ENCODE measurements around the gene HOXB6. TPM values are rescaled to one million over a fixed set of nuclear protein-coding genes. Genes with fewer than 3 reads are reported as not detected.

HOXB6 gene
- total and polyA plus RNA-seq, 9 donors = 0.25 to 10.3 (median 1.2) TPM

- Histone ChIP-seq H3K4me1 (ENCODE audit: insufficient read depth) (peaks cover 2% of the 10 kb centered on the region), H3K27ac (no peak within 1 kb of the TSS), H3K27me3 (peaks cover 5% of the 10 kb centered on the region), H3K36me3 (no peaks in the 10 kb centered on the region), H3K9me3 (peaks cover 0 to 6% of the 10 kb centered on the region in 2 donors), H3K4me3 (peak within 1 kb of the TSS; percentile 39)
- WGBS, 3 donors = 0 to 2% (median 1%) methylated on average over 75 to 79 of the region's 79 CpGs
- TF ChIP-seq EP300 (IDR thresholded peaks at IDR 0.05) (no peak), POLR2A (IDR thresholded peaks at IDR 0.05) (no peak)
- peak in 3 of 5 donors; percentile 37 to 61 (median 44) for DNase-seq
- intact Hi-C loops (cut with DNase I) = loop anchor here in 2 of 4 donors (10.0 kb wide), 1 partner anchor 586 kb away; no protein-coding TSS in a partner anchor
Observed at GRCh38 chr17:48610282-48611211, 5.8 kb upstream of the HOXB6 start, which contains the start of gene HOXB7. Gene HOXB7 (minus strand): TSS chr17:48611017. CDS start chr17:48610918, 99 bp downstream.

- H3K27me3 ChIP-seq = peaks cover 5% of the 10 kb centered on the region
- DNase-seq = no peak
- TF ChIP-seq EP300 (IDR thresholded peaks at IDR 0.05) (no peak), POLR2A (IDR thresholded peaks at IDR 0.05) (no peak), CTCF (IDR thresholded peaks at IDR 0.05) (no peak)
- H3K9me3 ChIP-seq = peaks cover 0 to 6% of the 10 kb centered on the region in 2 donors
- intact Hi-C loops (cut with DNase I) = loop anchor here in 2 of 4 donors (10.0 kb wide), 1 partner anchor 585 kb away; no protein-coding TSS in a partner anchor
- H3K36me3 ChIP-seq = no peaks in the 10 kb centered on the region
- WGBS, 3 donors = 4 to 6% (median 5%) methylated on average over 15 of the region's 15 CpGs
- peaks cover 2% of the 10 kb centered on the region for H3K4me1 ChIP-seq (ENCODE audit: insufficient read depth)
- H3K27ac ChIP-seq = no peak overlapping the region
- peak overlapping the region; percentile 39 for H3K4me3 ChIP-seq
Observed at GRCh38 chr17:48609759-48610281, 5.0 kb upstream of the HOXB6 start.

- TF ChIP-seq POLR2A (IDR thresholded peaks at IDR 0.05) = no peak
- no peak for TF ChIP-seq EP300 (IDR thresholded peaks at IDR 0.05)
- DNase-seq = no peak
- Histone ChIP-seq H3K4me1 (ENCODE audit: insufficient read depth) (peaks cover 2% of the 10 kb centered on the region), H3K36me3 (no peaks in the 10 kb centered on the region), H3K27me3 (peaks cover 5% of the 10 kb centered on the region), H3K27ac (no peak overlapping the region), H3K4me3 (no peak overlapping the region), H3K9me3 (peaks cover 0 to 6% of the 10 kb centered on the region in 2 donors)
- intact Hi-C loops (cut with DNase I) = no loop called here
Observed at GRCh38 chr17:48609033-48609432, 4.2 kb upstream of the HOXB6 start.

- Histone ChIP-seq H3K9me3 (peaks cover 0 to 9% of the 10 kb centered on the region in 2 donors), H3K27me3 (peaks cover 5% of the 10 kb centered on the region), H3K4me1 (ENCODE audit: insufficient read depth) (peaks cover 2% of the 10 kb centered on the region), H3K27ac (no peak overlapping the region), H3K4me3 (no peak overlapping the region), H3K36me3 (no peaks in the 10 kb centered on the region)
- intact Hi-C loops (cut with DNase I) = no loop called here
- no peak for DNase-seq
- TF ChIP-seq EP300 (IDR thresholded peaks at IDR 0.05) = no peak
- no peak for TF ChIP-seq CTCF (IDR thresholded peaks at IDR 0.05)
- no peak for TF ChIP-seq POLR2A (IDR thresholded peaks at IDR 0.05)
- WGBS, 3 donors = 93 to 100% (median 94%) methylated on average over 1 of the region's 1 CpG
Observed at GRCh38 chr17:48608494-48608834, 3.7 kb upstream of the HOXB6 start.

GRCh38 chr17:48606892-48607614 is 2.3 kb upstream of the HOXB6 start:
- H3K36me3 ChIP-seq = no peaks in the 10 kb centered on the region
- no peak for TF ChIP-seq POLR2A (IDR thresholded peaks at IDR 0.05)
- no peak for TF ChIP-seq CTCF (IDR thresholded peaks at IDR 0.05)
- peaks cover 5% of the 10 kb centered on the region for H3K27me3 ChIP-seq
- no peak for DNase-seq
- no peak overlapping the region for H3K4me3 ChIP-seq
- 76 to 79% (median 77%) methylated on average over 9 of the region's 9 CpGs for WGBS, 3 donors
- peaks cover 0 to 18% of the 10 kb centered on the region in 2 donors for H3K9me3 ChIP-seq
- H3K4me1 ChIP-seq (ENCODE audit: insufficient read depth) = peaks cover 2% of the 10 kb centered on the region
- no peak overlapping the region for H3K27ac ChIP-seq
- intact Hi-C loops (cut with DNase I) = no loop called here

All from ovary (tissue), 9 donors.